ENCODE results near the gene RBBP8.
A peak's percentile ranks its signal among the peaks of the same experiment; 100 is the strongest.
"Not testable (repeated sequence)": the region's sequence is repeated elsewhere in the genome, so short reads cannot be mapped to it uniquely, and the experiment has no call there.

RBBP8 gene

DNA sequence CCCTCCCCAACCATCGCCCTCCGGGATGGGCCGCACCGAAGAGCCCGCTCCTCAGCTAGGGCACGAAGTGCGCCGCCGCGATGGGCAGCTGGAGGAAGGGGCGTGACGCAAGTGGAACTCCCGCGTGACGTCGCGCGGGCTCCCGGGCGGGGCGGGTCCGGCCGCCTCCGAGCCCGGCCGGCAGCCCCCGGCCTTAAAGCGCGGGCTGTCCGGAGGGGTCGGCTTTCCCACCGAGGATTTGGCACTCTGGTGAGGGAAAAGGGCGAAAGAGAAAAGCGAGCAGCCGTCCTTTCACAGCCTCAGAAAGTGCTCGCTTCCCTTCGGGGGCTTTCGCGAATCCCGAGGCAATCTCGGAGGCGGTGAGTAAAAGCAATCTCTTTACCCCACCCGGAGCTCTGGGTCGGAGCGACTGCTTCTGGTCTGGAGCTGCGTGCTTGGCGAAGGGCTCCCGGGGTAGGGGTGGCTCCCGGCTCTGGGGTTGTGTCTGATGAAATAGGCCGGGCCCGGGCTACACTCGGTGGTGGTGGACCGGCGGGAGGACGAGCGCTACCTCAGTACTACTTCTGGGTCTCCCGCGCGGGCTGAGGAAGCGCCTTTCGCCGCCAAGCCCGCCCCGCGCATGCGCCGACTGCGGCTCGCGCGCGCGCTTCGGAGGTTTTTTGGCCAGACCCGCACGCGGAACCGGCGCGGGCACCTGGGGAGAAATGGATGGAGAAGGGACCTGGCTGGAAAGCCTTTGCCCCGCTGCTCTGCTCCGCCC, at the start of gene RBBP8:
Gene RBBP8, plus strand, starts transcription at position 123 of the 760 bp plus-strand sequence. CDS start 3,524 bp downstream, outside the sequence.
- Histone ChIP-seq H3K4me3 (replicated peaks; ENCODE audit: low read depth, low read length) (peak within 1 kb of the TSS; percentile 86), H3K27me3 (replicated peaks; ENCODE audit: control insufficient read depth, insufficient read depth, low read length) (no peaks in the 10 kb centered on the region), H3K36me3 (ENCODE audit: control insufficient read depth, insufficient read depth, low read length) (peaks cover 3% of the 10 kb centered on the region)
- TF ChIP-seq, protein P1, sequence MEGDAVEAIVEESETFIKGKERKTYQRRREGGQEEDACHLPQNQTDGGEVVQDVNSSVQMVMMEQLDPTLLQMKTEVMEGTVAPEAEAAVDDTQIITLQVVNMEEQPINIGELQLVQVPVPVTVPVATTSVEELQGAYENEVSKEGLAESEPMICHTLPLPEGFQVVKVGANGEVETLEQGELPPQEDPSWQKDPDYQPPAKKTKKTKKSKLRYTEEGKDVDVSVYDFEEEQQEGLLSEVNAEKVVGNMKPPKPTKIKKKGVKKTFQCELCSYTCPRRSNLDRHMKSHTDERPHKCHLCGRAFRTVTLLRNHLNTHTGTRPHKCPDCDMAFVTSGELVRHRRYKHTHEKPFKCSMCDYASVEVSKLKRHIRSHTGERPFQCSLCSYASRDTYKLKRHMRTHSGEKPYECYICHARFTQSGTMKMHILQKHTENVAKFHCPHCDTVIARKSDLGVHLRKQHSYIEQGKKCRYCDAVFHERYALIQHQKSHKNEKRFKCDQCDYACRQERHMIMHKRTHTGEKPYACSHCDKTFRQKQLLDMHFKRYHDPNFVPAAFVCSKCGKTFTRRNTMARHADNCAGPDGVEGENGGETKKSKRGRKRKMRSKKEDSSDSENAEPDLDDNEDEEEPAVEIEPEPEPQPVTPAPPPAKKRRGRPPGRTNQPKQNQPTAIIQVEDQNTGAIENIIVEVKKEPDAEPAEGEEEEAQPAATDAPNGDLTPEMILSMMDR (IDR thresholded peaks at IDR 0.05; ENCODE audit: insufficient read depth, low read length, poor library complexity, severe bottlenecking) = no peak
- DNase-seq (ENCODE audit: extremely low read depth, insufficient read length) = peak; percentile 94

GRCh38 chr18:22883827-22884226, 49.3 kb upstream of the RBBP8 start:
- TF ChIP-seq, protein P1 (IDR thresholded peaks at IDR 0.05; ENCODE audit: insufficient read depth, low read length, poor library complexity, severe bottlenecking) = no peak
- Histone ChIP-seq H3K27me3 (replicated peaks; ENCODE audit: control insufficient read depth, insufficient read depth, low read length) (no peaks in the 10 kb centered on the region), H3K4me3 (replicated peaks; ENCODE audit: low read depth, low read length) (no peak overlapping the region), H3K36me3 (ENCODE audit: control insufficient read depth, insufficient read depth, low read length) (no peaks in the 10 kb centered on the region)
- no peak for DNase-seq (ENCODE audit: extremely low read depth, insufficient read length)

DNA sequence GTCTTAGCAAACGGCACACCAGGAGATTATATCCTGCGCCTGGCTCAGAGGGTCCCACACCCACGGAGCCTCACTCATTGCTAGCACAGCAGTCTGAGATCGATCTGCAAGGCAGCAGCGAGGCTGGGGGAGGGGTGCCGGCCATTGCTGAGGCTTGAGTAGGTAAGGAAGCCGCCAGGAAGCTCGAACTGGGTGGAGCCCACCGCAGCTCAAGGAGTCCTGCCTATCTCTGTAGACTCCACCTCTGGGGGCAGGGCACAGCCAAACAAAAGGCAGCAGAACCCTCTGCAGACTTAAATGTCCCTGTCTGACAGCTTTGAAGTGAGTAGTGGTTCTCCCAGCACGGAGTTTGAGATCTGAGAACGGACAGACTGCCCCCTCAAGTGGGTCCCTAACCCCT, 47.4 kb upstream of the RBBP8 start:
- H3K27me3 ChIP-seq (replicated peaks; ENCODE audit: control insufficient read depth, insufficient read depth, low read length); H3K36me3 ChIP-seq (ENCODE audit: control insufficient read depth, insufficient read depth, low read length); H3K4me3 ChIP-seq (replicated peaks; ENCODE audit: low read depth, low read length); DNase-seq (ENCODE audit: extremely low read depth, insufficient read length): not testable (repeated sequence)

- no peaks in the 10 kb centered on the region for H3K27me3 ChIP-seq (replicated peaks; ENCODE audit: control insufficient read depth, insufficient read depth, low read length)
- H3K4me3 ChIP-seq (replicated peaks; ENCODE audit: low read depth, low read length) = no peak overlapping the region
- H3K36me3 ChIP-seq (ENCODE audit: control insufficient read depth, insufficient read depth, low read length) = no peaks in the 10 kb centered on the region
- TF ChIP-seq, protein P1 (IDR thresholded peaks at IDR 0.05; ENCODE audit: insufficient read depth, low read length, poor library complexity, severe bottlenecking) = no peak
- no peak for DNase-seq (ENCODE audit: extremely low read depth, insufficient read length)
These were observed 33.7 kb upstream of the RBBP8 start for GRCh38 chr18:22899421-22899820.

DNA sequence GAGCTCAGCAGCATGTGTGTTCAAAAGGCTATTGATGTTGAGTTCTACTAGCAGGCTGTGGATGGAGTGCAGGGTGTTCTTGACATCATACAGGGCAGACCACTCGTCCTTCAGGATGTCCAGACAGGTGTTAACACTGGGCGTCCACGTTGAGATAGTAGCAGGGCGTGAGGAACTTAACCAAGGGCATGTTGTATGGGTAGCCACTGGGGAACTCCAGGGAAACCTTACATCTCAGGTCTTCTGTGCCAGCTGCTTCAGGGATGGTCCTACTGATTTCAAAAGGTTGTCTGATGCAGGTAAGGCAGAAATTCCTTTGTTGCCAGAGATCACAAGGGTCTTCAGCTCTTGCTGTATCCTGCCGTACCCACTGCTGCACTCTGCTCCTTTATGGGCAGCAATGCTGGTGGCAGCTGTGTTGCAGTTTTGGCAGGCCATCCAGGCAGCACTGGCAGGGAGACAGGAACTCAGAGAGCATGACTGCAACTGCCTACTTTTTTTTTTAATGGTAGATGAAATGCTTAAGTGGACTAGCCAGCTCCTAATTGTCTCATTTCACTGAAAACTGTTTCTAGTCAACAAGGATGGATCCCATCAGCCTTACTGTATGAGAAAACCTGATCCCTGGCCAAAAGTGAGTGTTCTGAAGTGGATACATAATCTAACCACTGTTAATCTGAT, 32.4 kb upstream of the RBBP8 start:
- no peak for DNase-seq (ENCODE audit: extremely low read depth, insufficient read length)
- TF ChIP-seq, protein P1 (IDR thresholded peaks at IDR 0.05; ENCODE audit: insufficient read depth, low read length, poor library complexity, severe bottlenecking) = no peak
- Histone ChIP-seq H3K4me3 (replicated peaks; ENCODE audit: low read depth, low read length) (no peak overlapping the region), H3K36me3 (ENCODE audit: control insufficient read depth, insufficient read depth, low read length) (no peaks in the 10 kb centered on the region), H3K27me3 (replicated peaks; ENCODE audit: control insufficient read depth, insufficient read depth, low read length) (no peaks in the 10 kb centered on the region)

- no peaks in the 10 kb centered on the region for H3K27me3 ChIP-seq (replicated peaks; ENCODE audit: control insufficient read depth, insufficient read depth, low read length)
- TF ChIP-seq, protein P1 (IDR thresholded peaks at IDR 0.05; ENCODE audit: insufficient read depth, low read length, poor library complexity, severe bottlenecking) = no peak
- H3K4me3 ChIP-seq (replicated peaks; ENCODE audit: low read depth, low read length) = no peak overlapping the region
- H3K36me3 ChIP-seq (ENCODE audit: control insufficient read depth, insufficient read depth, low read length) = no peaks in the 10 kb centered on the region
- no peak for DNase-seq (ENCODE audit: extremely low read depth, insufficient read length)
These were observed 31.0 kb upstream of the RBBP8 start for GRCh38 chr18:22902093-22902492.

DNA sequence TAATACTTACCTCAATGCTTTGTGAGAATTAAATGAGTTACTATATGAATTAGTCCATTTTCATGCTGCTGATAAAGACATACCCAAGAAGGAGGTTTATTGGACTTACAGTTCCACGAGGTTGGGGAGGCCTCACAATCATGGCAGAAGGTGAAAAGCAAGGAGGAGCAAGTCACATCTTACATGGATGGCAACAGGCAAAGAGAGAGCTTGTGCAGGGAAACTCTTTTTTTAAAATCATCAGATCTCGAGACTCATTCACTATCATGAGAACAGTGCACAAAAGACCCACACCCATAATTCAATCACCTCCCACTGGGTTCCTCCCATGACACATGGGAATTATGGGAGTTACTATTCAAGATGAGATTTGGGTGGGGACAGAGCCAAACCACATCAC, 29.9 kb upstream of the RBBP8 start:
- not testable (repeated sequence) for DNase-seq (ENCODE audit: extremely low read depth, insufficient read length); H3K27me3 ChIP-seq (replicated peaks; ENCODE audit: control insufficient read depth, insufficient read depth, low read length); H3K36me3 ChIP-seq (ENCODE audit: control insufficient read depth, insufficient read depth, low read length); H3K4me3 ChIP-seq (replicated peaks; ENCODE audit: low read depth, low read length)

All from GM06990 (cell line).